ENCODE data around the gene NEURL1B.

NEURL1B gene

DNA sequence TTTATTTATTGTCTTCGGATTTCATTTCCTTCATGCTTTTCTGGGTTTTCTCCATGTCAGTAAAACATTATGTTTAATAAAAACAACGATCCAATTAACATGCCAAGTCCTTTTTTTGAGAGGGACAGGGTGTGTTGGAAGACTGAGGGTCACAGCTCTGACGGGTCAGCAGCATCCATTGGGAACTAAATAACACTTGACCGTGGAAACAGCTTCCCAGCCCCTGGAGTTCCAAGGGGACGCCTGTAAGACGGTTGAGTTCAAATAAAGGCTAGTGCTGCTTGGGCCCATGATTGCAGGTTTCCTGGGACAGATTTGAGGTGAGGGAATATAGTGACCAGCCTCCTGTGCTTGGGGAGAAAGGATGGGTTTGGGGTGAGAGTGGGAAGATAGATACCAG lies 30.4 kb upstream of the NEURL1B start:
- no peak for DNase-seq
- no peak overlapping the region for H3K27ac ChIP-seq (ENCODE audit: low read depth, low read length)
- no peak overlapping the region for H4K91ac ChIP-seq (ENCODE audit: low read depth, low read length)
- H3K9me3 ChIP-seq (ENCODE audit: insufficient read depth, low read depth, low read length) = peaks cover 3% of the 10 kb centered on the region
- H3K4me3 ChIP-seq (ENCODE audit: low read depth, low read length) = no peak overlapping the region
- no peaks in the 10 kb centered on the region for H3K79me1 ChIP-seq (ENCODE audit: low read length)
- H3K4me1 ChIP-seq (ENCODE audit: control insufficient read depth in 1 of 2, insufficient read depth in 2 of 2, low read length in 2 of 2) = peaks cover 0 to 1% of the 10 kb centered on the region in 2 experiments
- H3K4ac ChIP-seq (ENCODE audit: low read depth, low read length) = no peak overlapping the region
- no peak overlapping the region for H3K14ac ChIP-seq (ENCODE audit: low read length)
- no peak overlapping the region for H3K9ac ChIP-seq (ENCODE audit: low read length)
- no peak overlapping the region for H4K12ac ChIP-seq (ENCODE audit: low read depth, low read length)
- H2BK12ac ChIP-seq (ENCODE audit: low read length) = no peak overlapping the region
- no peaks in the 10 kb centered on the region for H3K27me3 ChIP-seq (ENCODE audit: insufficient read depth, low read length)
- no peaks in the 10 kb centered on the region for H3K79me2 ChIP-seq (ENCODE audit: control insufficient read depth, insufficient read depth, low read length, poor library complexity)
- H3K18ac ChIP-seq (ENCODE audit: low read length) = no peak overlapping the region
- H3K36me3 ChIP-seq (ENCODE audit: control insufficient read depth in 1 of 2, insufficient read depth in 2 of 2, low read length in 2 of 2) = no peaks in the 10 kb centered on the region
- H2AFZ ChIP-seq (ENCODE audit: insufficient read depth, low read length, poor library complexity) = no peak overlapping the region
- H3K4me2 ChIP-seq (ENCODE audit: low read length) = no peak overlapping the region
- no peak overlapping the region for H2AK5ac ChIP-seq (ENCODE audit: low read length)
- no peak overlapping the region for H2BK120ac ChIP-seq (ENCODE audit: insufficient read depth, low read length, poor library complexity)
- no CpG with 5 or more reads among the region's 6 CpGs for WGBS (ENCODE audit: extremely low coverage, insufficient coverage, insufficient read length)
- H2BK5ac ChIP-seq (ENCODE audit: low read depth, low read length, poor library complexity) = no peak overlapping the region
- no peak overlapping the region for H4K8ac ChIP-seq (ENCODE audit: low read depth, low read length)
- H3K23ac ChIP-seq (ENCODE audit: low read length) = no peak overlapping the region

DNA sequence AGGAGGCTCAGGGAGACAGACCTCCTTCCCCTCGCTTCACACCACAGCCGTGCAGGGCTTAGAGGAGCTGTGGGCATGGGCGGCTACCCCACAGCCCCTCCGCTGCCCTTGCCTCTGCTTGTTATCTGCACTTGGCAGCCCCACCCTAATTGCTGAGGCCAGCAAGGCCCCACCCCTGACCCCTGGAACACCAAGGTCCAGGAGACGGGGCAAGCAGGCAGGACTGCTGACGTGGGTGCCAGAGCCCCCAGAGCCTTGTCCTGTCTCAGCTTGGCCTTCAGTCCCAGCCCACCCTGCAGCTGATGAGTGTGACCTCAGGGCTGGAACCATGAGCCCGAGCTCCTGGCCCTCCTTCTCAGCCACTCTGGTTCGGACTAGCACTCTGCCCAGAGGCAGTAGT lies 29.1 kb upstream of the NEURL1B start:
- H3K27me3 ChIP-seq (ENCODE audit: insufficient read depth, low read length) = no peaks in the 10 kb centered on the region
- no peak overlapping the region for H2BK5ac ChIP-seq (ENCODE audit: low read depth, low read length, poor library complexity)
- H3K4me3 ChIP-seq (ENCODE audit: low read depth, low read length) = no peak overlapping the region
- no peak overlapping the region for H2AK5ac ChIP-seq (ENCODE audit: low read length)
- no peak overlapping the region for H4K8ac ChIP-seq (ENCODE audit: low read depth, low read length)
- no peaks in the 10 kb centered on the region for H3K4me1 ChIP-seq (ENCODE audit: control insufficient read depth in 1 of 2, insufficient read depth in 2 of 2, low read length in 2 of 2)
- H3K4me2 ChIP-seq (ENCODE audit: low read length) = no peak overlapping the region
- H3K27ac ChIP-seq (ENCODE audit: low read depth, low read length) = no peak overlapping the region
- H2BK120ac ChIP-seq (ENCODE audit: insufficient read depth, low read length, poor library complexity) = no peak overlapping the region
- H3K36me3 ChIP-seq (ENCODE audit: control insufficient read depth in 1 of 2, insufficient read depth in 2 of 2, low read length in 2 of 2) = no peaks in the 10 kb centered on the region
- H2BK12ac ChIP-seq (ENCODE audit: low read length) = no peak overlapping the region
- H3K9me3 ChIP-seq (ENCODE audit: insufficient read depth, low read depth, low read length) = peaks cover 3% of the 10 kb centered on the region
- no peak overlapping the region for H3K4ac ChIP-seq (ENCODE audit: low read depth, low read length)
- no peak overlapping the region for H3K18ac ChIP-seq (ENCODE audit: low read length)
- no CpG with 5 or more reads among the region's 8 CpGs for WGBS (ENCODE audit: extremely low coverage, insufficient coverage, insufficient read length)
- H3K9ac ChIP-seq (ENCODE audit: low read length) = no peak overlapping the region
- no peak overlapping the region for H3K23ac ChIP-seq (ENCODE audit: low read length)
- H3K14ac ChIP-seq (ENCODE audit: low read length) = no peak overlapping the region
- no peaks in the 10 kb centered on the region for H3K79me2 ChIP-seq (ENCODE audit: control insufficient read depth, insufficient read depth, low read length, poor library complexity)
- H4K12ac ChIP-seq (ENCODE audit: low read depth, low read length) = no peak overlapping the region
- H2AFZ ChIP-seq (ENCODE audit: insufficient read depth, low read length, poor library complexity) = no peak overlapping the region
- DNase-seq = no peak
- H3K79me1 ChIP-seq (ENCODE audit: low read length) = no peaks in the 10 kb centered on the region
- H4K91ac ChIP-seq (ENCODE audit: low read depth, low read length) = no peak overlapping the region

DNA sequence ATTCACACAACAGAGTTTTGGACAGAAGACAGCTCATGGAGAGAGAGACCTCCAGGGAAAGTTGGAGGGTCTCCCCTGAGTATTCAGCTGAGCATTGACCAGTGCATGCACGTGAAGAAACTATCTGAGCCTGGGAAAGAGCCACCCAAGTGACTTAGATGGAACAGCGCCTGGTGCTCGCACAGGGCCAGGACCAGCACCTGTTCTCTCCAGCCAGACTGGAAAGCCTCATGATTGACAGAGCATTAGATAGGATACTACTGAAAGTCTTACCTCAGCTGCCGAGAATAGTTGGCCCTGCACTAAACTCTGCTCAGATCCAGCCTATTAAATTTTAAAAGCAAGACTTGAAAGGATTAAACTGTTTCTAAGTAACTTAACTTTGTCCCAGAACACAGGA lies 28.3 kb upstream of the NEURL1B start:
- H4K8ac ChIP-seq (ENCODE audit: low read depth, low read length) = no peak overlapping the region
- WGBS (ENCODE audit: extremely low coverage, insufficient coverage, insufficient read length) = no CpG with 5 or more reads among the region's 4 CpGs
- no peak overlapping the region for H2AFZ ChIP-seq (ENCODE audit: insufficient read depth, low read length, poor library complexity)
- DNase-seq = no peak
- H2BK120ac ChIP-seq (ENCODE audit: insufficient read depth, low read length, poor library complexity) = no peak overlapping the region
- no peak overlapping the region for H4K91ac ChIP-seq (ENCODE audit: low read depth, low read length)
- no peak overlapping the region for H4K12ac ChIP-seq (ENCODE audit: low read depth, low read length)
- no peaks in the 10 kb centered on the region for H3K4me1 ChIP-seq (ENCODE audit: control insufficient read depth in 1 of 2, insufficient read depth in 2 of 2, low read length in 2 of 2)
- H2AK5ac ChIP-seq (ENCODE audit: low read length) = no peak overlapping the region
- no peak overlapping the region for H3K9ac ChIP-seq (ENCODE audit: low read length)
- no peak overlapping the region for H3K23ac ChIP-seq (ENCODE audit: low read length)
- no peaks in the 10 kb centered on the region for H3K27me3 ChIP-seq (ENCODE audit: insufficient read depth, low read length)
- H3K27ac ChIP-seq (ENCODE audit: low read depth, low read length) = no peak overlapping the region
- no peak overlapping the region for H2BK5ac ChIP-seq (ENCODE audit: low read depth, low read length, poor library complexity)
- no peak overlapping the region for H3K4me2 ChIP-seq (ENCODE audit: low read length)
- no peaks in the 10 kb centered on the region for H3K79me1 ChIP-seq (ENCODE audit: low read length)
- no peak overlapping the region for H3K4me3 ChIP-seq (ENCODE audit: low read depth, low read length)
- H3K9me3 ChIP-seq (ENCODE audit: insufficient read depth, low read depth, low read length) = peaks cover 3% of the 10 kb centered on the region
- H3K4ac ChIP-seq (ENCODE audit: low read depth, low read length) = no peak overlapping the region
- H3K18ac ChIP-seq (ENCODE audit: low read length) = no peak overlapping the region
- no peaks in the 10 kb centered on the region for H3K79me2 ChIP-seq (ENCODE audit: control insufficient read depth, insufficient read depth, low read length, poor library complexity)
- no peak overlapping the region for H2BK12ac ChIP-seq (ENCODE audit: low read length)
- no peaks in the 10 kb centered on the region for H3K36me3 ChIP-seq (ENCODE audit: control insufficient read depth in 1 of 2, insufficient read depth in 2 of 2, low read length in 2 of 2)
- no peak overlapping the region for H3K14ac ChIP-seq (ENCODE audit: low read length)

DNA sequence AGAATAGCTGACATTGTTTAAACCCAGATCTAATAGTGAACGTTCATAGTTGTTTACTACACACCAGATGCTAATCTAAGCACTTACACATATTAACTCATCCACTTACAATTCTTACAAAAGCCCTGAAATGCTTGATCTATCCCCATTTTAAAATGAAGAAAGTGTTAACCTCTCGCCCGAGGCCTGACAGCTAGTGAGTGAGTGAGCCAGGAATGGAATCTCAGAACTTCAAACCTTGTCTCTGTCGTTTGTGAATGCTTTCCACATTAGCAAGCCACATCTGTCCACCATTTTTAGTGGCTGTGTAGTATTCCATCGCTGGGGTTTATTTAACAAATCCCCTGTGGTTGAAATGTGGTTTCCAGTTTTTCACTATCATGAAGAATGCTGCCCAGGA lies 24.9 kb upstream of the NEURL1B start:
- H3K79me2 ChIP-seq (ENCODE audit: control insufficient read depth, insufficient read depth, low read length, poor library complexity) = no peaks in the 10 kb centered on the region
- H3K9me3 ChIP-seq (ENCODE audit: insufficient read depth, low read depth, low read length) = peaks cover 2% of the 10 kb centered on the region
- no peak overlapping the region for H3K14ac ChIP-seq (ENCODE audit: low read length)
- no peaks in the 10 kb centered on the region for H3K36me3 ChIP-seq (ENCODE audit: control insufficient read depth in 1 of 2, insufficient read depth in 2 of 2, low read length in 2 of 2)
- H3K18ac ChIP-seq (ENCODE audit: low read length) = no peak overlapping the region
- H4K12ac ChIP-seq (ENCODE audit: low read depth, low read length) = no peak overlapping the region
- H2BK12ac ChIP-seq (ENCODE audit: low read length) = no peak overlapping the region
- H3K4me2 ChIP-seq (ENCODE audit: low read length) = no peak overlapping the region
- H2AFZ ChIP-seq (ENCODE audit: insufficient read depth, low read length, poor library complexity) = no peak overlapping the region
- H3K9ac ChIP-seq (ENCODE audit: low read length) = no peak overlapping the region
- H4K91ac ChIP-seq (ENCODE audit: low read depth, low read length) = no peak overlapping the region
- H3K4ac ChIP-seq (ENCODE audit: low read depth, low read length) = no peak overlapping the region
- no CpG with 5 or more reads among the region's 5 CpGs for WGBS (ENCODE audit: extremely low coverage, insufficient coverage, insufficient read length)
- no peaks in the 10 kb centered on the region for H3K4me1 ChIP-seq (ENCODE audit: control insufficient read depth in 1 of 2, insufficient read depth in 2 of 2, low read length in 2 of 2)
- DNase-seq = peak; percentile 86 to 97
- no peaks in the 10 kb centered on the region for H3K27me3 ChIP-seq (ENCODE audit: insufficient read depth, low read length)
- H4K8ac ChIP-seq (ENCODE audit: low read depth, low read length) = no peak overlapping the region
- H2AK5ac ChIP-seq (ENCODE audit: low read length) = no peak overlapping the region
- no peak overlapping the region for H2BK120ac ChIP-seq (ENCODE audit: insufficient read depth, low read length, poor library complexity)
- no peaks in the 10 kb centered on the region for H3K79me1 ChIP-seq (ENCODE audit: low read length)
- no peak overlapping the region for H3K4me3 ChIP-seq (ENCODE audit: low read depth, low read length)
- no peak overlapping the region for H2BK5ac ChIP-seq (ENCODE audit: low read depth, low read length, poor library complexity)
- H3K27ac ChIP-seq (ENCODE audit: low read depth, low read length) = no peak overlapping the region
- H3K23ac ChIP-seq (ENCODE audit: low read length) = no peak overlapping the region
